Smooth muscle cell (in vitro differentiated cells): ENCODE measurements around the gene WDR4. TPM values are rescaled to one million over a fixed set of nuclear protein-coding genes. Genes with fewer than 3 reads are reported as not detected.
A peak's percentile ranks its signal among the peaks of the same experiment; 100 is the strongest.
"Not testable (repeated sequence)": the region's sequence is repeated elsewhere in the genome, so short reads cannot be mapped to it uniquely, and the experiment has no call there.

Experiments
- DNase-seq: peaks from one replicate; lab custom pipeline; 2025; ENCODE audit not compliant: unreplicated experiment; lab: John Stamatoyannopoulos, UW
- H2AFZ ChIP-seq: fragments of 200-600 bp; sonication (generic); 2 replicates; pipeline ENCODE4 v1.6.0; 2016; ENCODE audit warnings: antibody characterized with exemption, low read depth, mild to moderate bottlenecking
- H3F3A ChIP-seq: fragments of 200-600 bp; sonication (generic); 2 replicates; pipeline ENCODE4 v1.6.0; 2017; ENCODE audit warnings: antibody characterized with exemption, low read depth
- H3K27ac ChIP-seq: fragments of 200-600 bp; sonication (generic); 2 replicates; pipeline ENCODE4 v1.5.1; 2016; ENCODE audit warnings: low read depth, mild to moderate bottlenecking
- H3K27me3 ChIP-seq: fragments of 200-600 bp; sonication (generic); 2 replicates; pipeline ENCODE4 v1.6.1; 2016; ENCODE audit warnings: low read depth, mild to moderate bottlenecking
- H3K36me3 ChIP-seq: fragments of 200-600 bp; sonication (generic); 2 replicates; pipeline ENCODE4 v1.5.1; 2016; ENCODE audit warnings: low read depth
- H3K4me1 ChIP-seq: fragments of 200-600 bp; sonication (generic); 2 replicates; pipeline ENCODE4 v1.5.1; 2016; ENCODE audit warnings: low read depth
- H3K4me2 ChIP-seq: fragments of 200-600 bp; sonication (generic); 2 replicates; pipeline ENCODE4 v1.6.0; 2016; ENCODE audit warnings: mild to moderate bottlenecking
- H3K4me3 ChIP-seq: fragments of 200-600 bp; sonication (generic); 2 replicates; pipeline ENCODE4 v1.5.1; 2016; ENCODE audit warnings: mild to moderate bottlenecking
- H3K79me2 ChIP-seq: fragments of 200-600 bp; sonication (generic); 2 replicates; pipeline ENCODE4 v1.6.0; 2016; ENCODE audit warnings: low read depth, mild to moderate bottlenecking
- H3K9ac ChIP-seq: fragments of 200-600 bp; sonication (generic); 2 replicates; pipeline ENCODE4 v1.6.0; 2016; ENCODE audit warnings: low read depth
- H3K9me3 ChIP-seq: fragments of 200-600 bp; sonication (generic); replicated peaks from 2 replicates; pipeline ENCODE4 v1.5.1; 2016; ENCODE audit warnings: low read depth
- H4K20me1 ChIP-seq: fragments of 200-600 bp; sonication (generic); 2 replicates; pipeline ENCODE4 v1.6.0; 2016; ENCODE audit warnings: low read depth
- CTCF ChIP-seq: fragments of 200-600 bp; sonication (generic); IDR thresholded peaks from 2 replicates; pipeline ENCODE4 v1.5.1; 2017; ENCODE audit warnings: borderline replicate concordance, mild to moderate bottlenecking, antibody characterized with exemption; ENCODE audit not compliant: insufficient read depth, poor library complexity, severe bottlenecking
- WGBS: methylation state at CpG from one replicate; pipeline ENCODE4 v1.1.7; 2016; ENCODE audit warnings: low lambda C conversion rate; 5-methylcytosine and 5-hydroxymethylcytosine counted together
- polyA plus RNA-seq: library from polyadenylated mRNA; unstranded; fragments of >200 nt; fragmentation: Nextera tagmentation; extraction: Ambion mirVana; gene quantifications from 2 replicates; pipeline ENCODE4 v1.2.1, GENCODE V29; 2016
- total RNA-seq: library from RNA; depleted of rRNA; stranded (reverse); fragments of >200 nt; gene quantifications from 2 replicates; pipeline ENCODE4 v1.2.3, GENCODE V29; 2014

The WDR4 gene
- total and polyA plus RNA-seq, 2 experiments from 2014 or later = 5.1 TPM

- TF ChIP-seq CTCF = no peak
- Histone ChIP-seq H3K79me2 (no peaks in the 10 kb centered on the region), H3K27me3 (no peaks in the 10 kb centered on the region), H2AFZ (no peak overlapping the region), H4K20me1 (no peaks in the 10 kb centered on the region), H3K36me3 (no peaks in the 10 kb centered on the region), H3K9me3 (no peaks in the 10 kb centered on the region), H3K4me3 (no peak overlapping the region), H3K27ac (no peak overlapping the region), H3K4me1 (peaks cover 4% of the 10 kb centered on the region), H3K9ac (no peak overlapping the region), H3F3A (no peaks in the 10 kb centered on the region), H3K4me2 (no peak overlapping the region)
- WGBS = 87% methylated on average over 23 of the region's 23 CpGs
- DNase-seq = no peak
These were observed 45.2 kb downstream of the WDR4 start for GRCh38 chr21:42833859-42834725.

- 62% methylated on average over 11 of the region's 11 CpGs for WGBS
- Histone ChIP-seq H3K9me3 (no peaks in the 10 kb centered on the region), H3K4me1 (peaks cover 4% of the 10 kb centered on the region), H3K27me3 (no peaks in the 10 kb centered on the region), H3K79me2 (no peaks in the 10 kb centered on the region), H2AFZ (no peak overlapping the region), H3F3A (no peaks in the 10 kb centered on the region), H3K4me3 (no peak overlapping the region), H4K20me1 (no peaks in the 10 kb centered on the region), H3K4me2 (no peak overlapping the region), H3K27ac (no peak overlapping the region), H3K36me3 (no peaks in the 10 kb centered on the region), H3K9ac (no peak overlapping the region)
- TF ChIP-seq CTCF = peak; percentile 25
- no peak for DNase-seq
These were observed 45.9 kb downstream of the WDR4 start for GRCh38 chr21:42833439-42833815.

GRCh38 chr21:42832321-42832630 lies 47.1 kb downstream of the WDR4 start:
- H3K36me3 ChIP-seq, H4K20me1 ChIP-seq, H3K27ac ChIP-seq, DNase-seq, H2AFZ ChIP-seq, H3F3A ChIP-seq, H3K79me2 ChIP-seq, H3K9ac ChIP-seq, H3K4me2 ChIP-seq, H3K27me3 ChIP-seq, H3K9me3 ChIP-seq, H3K4me1 ChIP-seq, H3K4me3 ChIP-seq: not testable (repeated sequence)
- WGBS = 92% methylated on average over 4 of the region's 4 CpGs

- no peaks in the 10 kb centered on the region for H4K20me1 ChIP-seq
- H3K9me3 ChIP-seq = no peaks in the 10 kb centered on the region
- WGBS = 84% methylated on average over 25 of the region's 25 CpGs
- H3K4me3 ChIP-seq = no peak overlapping the region
- peaks cover 4% of the 10 kb centered on the region for H3K4me1 ChIP-seq
- no peak overlapping the region for H3K9ac ChIP-seq
- no peak overlapping the region for H3K4me2 ChIP-seq
- no peaks in the 10 kb centered on the region for H3K27me3 ChIP-seq
- no peaks in the 10 kb centered on the region for H3F3A ChIP-seq
- no peak overlapping the region for H2AFZ ChIP-seq
- no peaks in the 10 kb centered on the region for H3K36me3 ChIP-seq
- no peak for TF ChIP-seq CTCF
- no peak overlapping the region for H3K27ac ChIP-seq
- no peaks in the 10 kb centered on the region for H3K79me2 ChIP-seq
- DNase-seq = no peak
These were observed 48.6 kb downstream of the WDR4 start for GRCh38 chr21:42830456-42831455.
